Smooth muscle cell (in vitro differentiated cells): ENCODE results near the gene OBSL1. TPM values are rescaled to one million over a fixed set of nuclear protein-coding genes. Genes with fewer than 3 reads are reported as not detected.

Experiments
- DNase-seq: peaks from one replicate; lab custom pipeline; 2025; ENCODE audit not compliant: unreplicated experiment; lab: John Stamatoyannopoulos, UW
- H2AFZ ChIP-seq: fragments of 200-600 bp; sonication (generic); 2 replicates; pipeline ENCODE4 v1.6.0; 2016; ENCODE audit warnings: antibody characterized with exemption, low read depth, mild to moderate bottlenecking
- H3F3A ChIP-seq: fragments of 200-600 bp; sonication (generic); 2 replicates; pipeline ENCODE4 v1.6.0; 2017; ENCODE audit warnings: antibody characterized with exemption, low read depth
- H3K27ac ChIP-seq: fragments of 200-600 bp; sonication (generic); 2 replicates; pipeline ENCODE4 v1.5.1; 2016; ENCODE audit warnings: low read depth, mild to moderate bottlenecking
- H3K27me3 ChIP-seq: fragments of 200-600 bp; sonication (generic); 2 replicates; pipeline ENCODE4 v1.6.1; 2016; ENCODE audit warnings: low read depth, mild to moderate bottlenecking
- H3K36me3 ChIP-seq: fragments of 200-600 bp; sonication (generic); 2 replicates; pipeline ENCODE4 v1.5.1; 2016; ENCODE audit warnings: low read depth
- H3K4me1 ChIP-seq: fragments of 200-600 bp; sonication (generic); 2 replicates; pipeline ENCODE4 v1.5.1; 2016; ENCODE audit warnings: low read depth
- H3K4me2 ChIP-seq: fragments of 200-600 bp; sonication (generic); 2 replicates; pipeline ENCODE4 v1.6.0; 2016; ENCODE audit warnings: mild to moderate bottlenecking
- H3K4me3 ChIP-seq: fragments of 200-600 bp; sonication (generic); 2 replicates; pipeline ENCODE4 v1.5.1; 2016; ENCODE audit warnings: mild to moderate bottlenecking
- H3K79me2 ChIP-seq: fragments of 200-600 bp; sonication (generic); 2 replicates; pipeline ENCODE4 v1.6.0; 2016; ENCODE audit warnings: low read depth, mild to moderate bottlenecking
- H3K9ac ChIP-seq: fragments of 200-600 bp; sonication (generic); 2 replicates; pipeline ENCODE4 v1.6.0; 2016; ENCODE audit warnings: low read depth
- H3K9me3 ChIP-seq: fragments of 200-600 bp; sonication (generic); replicated peaks from 2 replicates; pipeline ENCODE4 v1.5.1; 2016; ENCODE audit warnings: low read depth
- H4K20me1 ChIP-seq: fragments of 200-600 bp; sonication (generic); 2 replicates; pipeline ENCODE4 v1.6.0; 2016; ENCODE audit warnings: low read depth
- whole genome bisulfite sequencing: methylation state at CpG from one replicate; pipeline ENCODE4 v1.1.7; 2016; ENCODE audit warnings: low lambda C conversion rate; 5-methylcytosine and 5-hydroxymethylcytosine counted together
- polyA plus RNA-seq: library from polyadenylated mRNA; unstranded; fragments of >200 nt; fragmentation: Nextera tagmentation; extraction: Ambion mirVana; gene quantifications from 2 replicates; pipeline ENCODE4 v1.2.1, GENCODE V29; 2016
- total RNA-seq: library from RNA; depleted of rRNA; stranded (reverse); fragments of >200 nt; gene quantifications from 2 replicates; pipeline ENCODE4 v1.2.3, GENCODE V29; 2014
- TF ChIP-seq, protein P1 (sequence below): fragments of 200-600 bp; sonication (generic); IDR thresholded peaks from 2 replicates; pipeline ENCODE4 v1.5.1; 2017; ENCODE audit warnings: borderline replicate concordance, mild to moderate bottlenecking, antibody characterized with exemption; ENCODE audit not compliant: insufficient read depth, poor library complexity, severe bottlenecking

OBSL1 gene
- total and polyA plus RNA-seq, 2 experiments from 2014 or later, result 51.1 to 71.9 TPM

DNA sequence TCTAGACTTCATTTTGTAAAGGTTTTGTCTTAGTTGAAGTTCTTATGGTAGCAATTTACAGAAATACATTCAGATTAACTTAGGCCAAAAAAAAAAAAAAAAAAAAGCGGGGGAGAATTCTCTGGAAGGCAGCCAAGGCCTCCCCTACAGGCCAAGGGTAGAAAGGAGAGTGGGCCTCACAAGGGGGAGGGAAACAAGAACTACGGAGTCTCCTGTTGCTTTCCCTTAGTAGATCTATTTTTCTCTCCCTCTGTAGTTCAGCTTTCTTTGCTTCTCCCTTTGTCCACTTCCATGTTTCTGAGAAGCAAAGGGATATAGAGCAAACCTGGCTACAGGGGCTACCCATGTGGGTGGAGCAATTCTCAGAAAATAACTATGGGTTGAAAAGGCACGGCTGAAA, 23.9 kb upstream of the OBSL1 start:
- peak overlapping the region; percentile 89 for H3K4me2 ChIP-seq
- WGBS, result 31% methylated on average over 3 of the region's 3 CpGs
- no peaks in the 10 kb centered on the region for H3K27me3 ChIP-seq
- H3K9ac ChIP-seq, result no peak overlapping the region
- H3K79me2 ChIP-seq, result peaks cover 5% of the 10 kb centered on the region
- H3K4me3 ChIP-seq, result no peak overlapping the region
- H3K4me1 ChIP-seq, result peaks cover 10% of the 10 kb centered on the region
- H3K9me3 ChIP-seq, result no peaks in the 10 kb centered on the region
- peak overlapping the region; percentile 86 for H3K27ac ChIP-seq
- H3F3A ChIP-seq, result peaks cover 20% of the 10 kb centered on the region
- TF ChIP-seq, protein P1, sequence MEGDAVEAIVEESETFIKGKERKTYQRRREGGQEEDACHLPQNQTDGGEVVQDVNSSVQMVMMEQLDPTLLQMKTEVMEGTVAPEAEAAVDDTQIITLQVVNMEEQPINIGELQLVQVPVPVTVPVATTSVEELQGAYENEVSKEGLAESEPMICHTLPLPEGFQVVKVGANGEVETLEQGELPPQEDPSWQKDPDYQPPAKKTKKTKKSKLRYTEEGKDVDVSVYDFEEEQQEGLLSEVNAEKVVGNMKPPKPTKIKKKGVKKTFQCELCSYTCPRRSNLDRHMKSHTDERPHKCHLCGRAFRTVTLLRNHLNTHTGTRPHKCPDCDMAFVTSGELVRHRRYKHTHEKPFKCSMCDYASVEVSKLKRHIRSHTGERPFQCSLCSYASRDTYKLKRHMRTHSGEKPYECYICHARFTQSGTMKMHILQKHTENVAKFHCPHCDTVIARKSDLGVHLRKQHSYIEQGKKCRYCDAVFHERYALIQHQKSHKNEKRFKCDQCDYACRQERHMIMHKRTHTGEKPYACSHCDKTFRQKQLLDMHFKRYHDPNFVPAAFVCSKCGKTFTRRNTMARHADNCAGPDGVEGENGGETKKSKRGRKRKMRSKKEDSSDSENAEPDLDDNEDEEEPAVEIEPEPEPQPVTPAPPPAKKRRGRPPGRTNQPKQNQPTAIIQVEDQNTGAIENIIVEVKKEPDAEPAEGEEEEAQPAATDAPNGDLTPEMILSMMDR, result peak; percentile 9
- H2AFZ ChIP-seq, result peak overlapping the region; percentile 87
- no peaks in the 10 kb centered on the region for H3K36me3 ChIP-seq
- H4K20me1 ChIP-seq, result no peaks in the 10 kb centered on the region
- DNase-seq, result no peak

DNA sequence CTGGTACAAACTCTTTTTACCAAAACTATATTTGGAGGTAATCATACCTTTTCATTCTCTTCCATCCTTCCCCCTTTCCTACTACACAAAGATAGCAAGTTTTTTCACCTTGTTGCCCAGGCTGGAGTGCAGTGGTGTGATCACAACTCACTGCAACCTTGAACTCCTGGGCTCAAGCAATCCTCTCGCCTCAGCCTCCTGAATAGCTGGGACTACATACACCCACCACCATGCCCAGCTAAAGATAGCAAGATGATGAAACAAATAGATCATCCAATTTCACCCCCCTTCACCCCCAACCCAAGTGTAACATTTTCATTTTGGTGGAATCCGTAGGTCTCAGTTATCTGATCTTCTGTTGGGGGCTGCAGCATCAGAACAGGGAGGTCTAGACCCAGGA, 21.8 kb upstream of the OBSL1 start:
- Histone ChIP-seq H3K27me3 (no peaks in the 10 kb centered on the region), H3K4me1 (peaks cover 6% of the 10 kb centered on the region), H3K4me3 (no peak overlapping the region), H3K27ac (no peak overlapping the region), H4K20me1 (no peaks in the 10 kb centered on the region), H3K79me2 (no peaks in the 10 kb centered on the region), H3K4me2 (no peak overlapping the region), H3K9me3 (no peaks in the 10 kb centered on the region), H3F3A (peaks cover 20% of the 10 kb centered on the region), H2AFZ (no peak overlapping the region), H3K9ac (no peak overlapping the region), H3K36me3 (no peaks in the 10 kb centered on the region)
- TF ChIP-seq, protein P1, result no peak
- no peak for DNase-seq
- 91% methylated on average over 2 of the region's 2 CpGs for WGBS

DNA sequence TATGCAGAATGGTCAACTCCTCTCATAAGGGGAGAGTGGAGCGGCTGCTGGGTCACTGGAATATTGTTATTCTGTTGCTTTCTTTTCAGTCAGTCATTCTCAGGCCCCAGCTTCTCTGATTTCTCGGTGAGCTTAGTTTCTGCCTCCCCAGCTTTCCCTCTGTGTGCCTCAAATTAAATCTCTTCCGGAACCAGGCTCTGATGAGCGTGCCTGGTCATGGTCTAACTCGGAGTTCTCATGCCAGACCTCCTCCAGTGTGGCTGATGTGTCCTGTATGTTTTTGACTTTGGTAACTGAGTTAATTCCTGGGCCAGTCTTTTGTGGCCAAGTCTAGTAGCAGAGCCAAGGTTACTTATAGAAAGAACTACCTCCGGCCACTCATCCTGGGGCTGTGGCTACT, 21.4 kb upstream of the OBSL1 start:
- H2AFZ ChIP-seq, result peak overlapping the region; percentile 82

DNA sequence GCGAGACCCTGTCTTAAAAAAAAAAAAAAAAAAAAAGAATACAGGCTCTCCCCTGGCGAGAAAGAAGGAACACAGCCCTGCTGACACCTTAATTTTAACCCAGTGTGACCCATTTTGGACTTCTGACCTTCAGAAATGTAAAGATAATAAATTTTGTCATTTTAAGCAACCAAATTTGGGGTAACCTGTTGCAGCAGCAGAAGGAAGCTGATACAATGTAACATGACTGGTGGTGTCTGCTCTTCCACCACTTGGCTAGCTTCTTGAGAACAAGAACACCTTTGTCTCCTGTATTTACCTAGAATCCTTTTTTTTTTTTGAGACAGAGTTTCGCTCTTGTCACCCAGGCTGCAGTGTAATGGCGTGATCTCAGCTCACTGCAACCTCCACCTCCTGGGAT, 19.8 kb upstream of the OBSL1 start:
- Histone ChIP-seq H3K4me2 (no peak overlapping the region), H3K4me1 (no peaks in the 10 kb centered on the region), H3F3A (peaks cover 9% of the 10 kb centered on the region), H3K9ac (no peak overlapping the region), H3K27ac (no peak overlapping the region), H3K4me3 (no peak overlapping the region), H4K20me1 (no peaks in the 10 kb centered on the region), H3K9me3 (no peaks in the 10 kb centered on the region), H3K27me3 (no peaks in the 10 kb centered on the region), H3K36me3 (no peaks in the 10 kb centered on the region), H3K79me2 (no peaks in the 10 kb centered on the region), H2AFZ (no peak overlapping the region)
- DNase-seq, result no peak
- WGBS, result 64% methylated on average over 4 of the region's 4 CpGs
- TF ChIP-seq, protein P1, result no peak

More for the DNA sequence above, 21.4 kb upstream of the OBSL1 start:
- DNase-seq, result no peak
- Histone ChIP-seq H4K20me1 (no peaks in the 10 kb centered on the region), H3K9me3 (no peaks in the 10 kb centered on the region), H3K4me3 (no peak overlapping the region), H3K9ac (no peak overlapping the region), H3K27me3 (no peaks in the 10 kb centered on the region), H3K4me2 (peak overlapping the region; percentile 3), H3K36me3 (no peaks in the 10 kb centered on the region), H3K4me1 (peaks cover 6% of the 10 kb centered on the region), H3K27ac (no peak overlapping the region), H3F3A (peaks cover 20% of the 10 kb centered on the region), H3K79me2 (no peaks in the 10 kb centered on the region)
- WGBS, result 66% methylated on average over 6 of the region's 6 CpGs
- TF ChIP-seq, protein P1, result no peak
